Lower lobe of right lung (tissue), 2 donors: ENCODE measurements around the gene PRM2. TPM values are rescaled to one million over a fixed set of nuclear protein-coding genes. Genes with fewer than 3 reads are reported as not detected.
A peak's percentile ranks its signal among the peaks of the same experiment; 100 is the strongest.

ENCODE experiments used
- ATAC-seq, 2 donors: fragments of 200-7000 bp; cut with Tn5 transposase; one replicate each; pipeline ENCODE4 v1.9.1; 2020 to 2022; ENCODE audit warnings: mild to moderate bottlenecking in 2 of 2, moderate library complexity in 2 of 2
- DNase-seq: peaks from one replicate; pipeline ENCODE4 v3.0.0-alpha.2; 2020
- H3K27ac ChIP-seq: fragments of 200-600 bp; one replicate; pipeline ENCODE4 v1.8.0; 2022
- H3K27me3 ChIP-seq: fragments of 200-600 bp; one replicate; pipeline ENCODE4 v1.8.0; 2022; ENCODE audit warnings: low read depth
- H3K36me3 ChIP-seq: fragments of 200-600 bp; one replicate; pipeline ENCODE4 v1.8.0; 2022; ENCODE audit warnings: mild to moderate bottlenecking
- H3K4me1 ChIP-seq: fragments of 200-600 bp; one replicate; pipeline ENCODE4 v1.8.0; 2022
- H3K4me3 ChIP-seq: fragments of 200-600 bp; one replicate; pipeline ENCODE4 v1.8.0; 2022; ENCODE audit warnings: mild to moderate bottlenecking
- H3K9me3 ChIP-seq: fragments of 200-600 bp; one replicate; pipeline ENCODE4 v1.8.0; 2022
- CTCF ChIP-seq: fragments of 200-600 bp; IDR thresholded peaks from one replicate; pipeline ENCODE4 v1.8.0; 2022; ENCODE audit warnings: antibody characterized with exemption, mild to moderate bottlenecking
- intact Hi-C: fragments of 100-400 bp; cut with DNase I; formaldehyde crosslinking; loops from one replicate; pipeline ENCODE4 v1.11.0; 2022
- total RNA-seq: library from RNA; stranded (reverse); fragmentation: NEBNext Ultra II Directional; extraction: Animal tissue kit (Norgen Biotek cat#: 25700); gene quantifications from one replicate; pipeline ENCODE4 v1.2.1, GENCODE V29; 2021
- donor health status: DM: no; HTN: yes; CAD: no; lungs with severe emphysema.

The PRM2 gene
- total RNA-seq, 1 donor from 2014 or later, result not detected

GRCh38 chr16:11232852-11233726 lies 43.2 kb downstream of the PRM2 start:
- DNase-seq (peak; percentile 80), ATAC-seq (peak; percentile 76 to 78)
- TF ChIP-seq CTCF, result no peak
- peaks cover 24% of the 10 kb centered on the region for H3K4me1 ChIP-seq
- no peak overlapping the region for H3K4me3 ChIP-seq
- H3K27me3 ChIP-seq, result no peaks in the 10 kb centered on the region
- H3K9me3 ChIP-seq, result no peaks in the 10 kb centered on the region
- H3K36me3 ChIP-seq, result no peaks in the 10 kb centered on the region
- peak overlapping the region; percentile 61 for H3K27ac ChIP-seq
- intact Hi-C loops, result no loop called here

- DNase-seq (no peak), ATAC-seq (no peak)
- no peak for TF ChIP-seq CTCF
- intact Hi-C loops, result no loop called here
- no peaks in the 10 kb centered on the region for H3K36me3 ChIP-seq
- H3K4me3 ChIP-seq, result no peak overlapping the region
- peaks cover 19% of the 10 kb centered on the region for H3K4me1 ChIP-seq
- no peaks in the 10 kb centered on the region for H3K27me3 ChIP-seq
- H3K9me3 ChIP-seq, result no peaks in the 10 kb centered on the region
- peak overlapping the region; percentile 61 for H3K27ac ChIP-seq
These were observed 43.9 kb downstream of the PRM2 start for GRCh38 chr16:11232302-11232851.

- no peak for TF ChIP-seq CTCF
- DNase-seq, result no peak
These were observed 44.8 kb downstream of the PRM2 start for GRCh38 chr16:11231367-11231970.

GRCh38 chr16:11229906-11230305 lies 46.4 kb downstream of the PRM2 start:
- ATAC-seq (no peak), DNase-seq (no peak)
- Histone ChIP-seq H3K36me3 (no peaks in the 10 kb centered on the region), H3K27me3 (no peaks in the 10 kb centered on the region), H3K27ac (no peak overlapping the region), H3K4me1 (peaks cover 28% of the 10 kb centered on the region), H3K4me3 (no peak overlapping the region), H3K9me3 (no peaks in the 10 kb centered on the region)
- no peak for TF ChIP-seq CTCF
- intact Hi-C loops, result no loop called here

More at GRCh38 chr16:11231367-11231970, 44.8 kb downstream of the PRM2 start:
- no peaks in the 10 kb centered on the region for H3K9me3 ChIP-seq
- intact Hi-C loops, result no loop called here
- no peaks in the 10 kb centered on the region for H3K36me3 ChIP-seq
- peaks cover 17% of the 10 kb centered on the region for H3K4me1 ChIP-seq
- H3K27me3 ChIP-seq, result no peaks in the 10 kb centered on the region
- H3K4me3 ChIP-seq, result no peak overlapping the region
- no peak for ATAC-seq
- no peak overlapping the region for H3K27ac ChIP-seq

- DNase-seq (no peak), ATAC-seq (no peak)
- Histone ChIP-seq H3K9me3 (no peaks in the 10 kb centered on the region), H3K4me3 (no peak overlapping the region), H3K27ac (no peak overlapping the region), H3K4me1 (peaks cover 31% of the 10 kb centered on the region), H3K36me3 (no peaks in the 10 kb centered on the region), H3K27me3 (no peaks in the 10 kb centered on the region)
- TF ChIP-seq CTCF, result no peak
- intact Hi-C loops, result no loop called here
These were observed 46.8 kb downstream of the PRM2 start for GRCh38 chr16:11229432-11229831.
